OCI-M2 (cell line): ENCODE data around the gene CABLES1.

ENCODE experiments used
- DNase-seq: peaks from one replicate; lab custom pipeline; 2025; ENCODE audit not compliant: unreplicated experiment; lab: John Stamatoyannopoulos, UW

Gene CABLES1

DNA sequence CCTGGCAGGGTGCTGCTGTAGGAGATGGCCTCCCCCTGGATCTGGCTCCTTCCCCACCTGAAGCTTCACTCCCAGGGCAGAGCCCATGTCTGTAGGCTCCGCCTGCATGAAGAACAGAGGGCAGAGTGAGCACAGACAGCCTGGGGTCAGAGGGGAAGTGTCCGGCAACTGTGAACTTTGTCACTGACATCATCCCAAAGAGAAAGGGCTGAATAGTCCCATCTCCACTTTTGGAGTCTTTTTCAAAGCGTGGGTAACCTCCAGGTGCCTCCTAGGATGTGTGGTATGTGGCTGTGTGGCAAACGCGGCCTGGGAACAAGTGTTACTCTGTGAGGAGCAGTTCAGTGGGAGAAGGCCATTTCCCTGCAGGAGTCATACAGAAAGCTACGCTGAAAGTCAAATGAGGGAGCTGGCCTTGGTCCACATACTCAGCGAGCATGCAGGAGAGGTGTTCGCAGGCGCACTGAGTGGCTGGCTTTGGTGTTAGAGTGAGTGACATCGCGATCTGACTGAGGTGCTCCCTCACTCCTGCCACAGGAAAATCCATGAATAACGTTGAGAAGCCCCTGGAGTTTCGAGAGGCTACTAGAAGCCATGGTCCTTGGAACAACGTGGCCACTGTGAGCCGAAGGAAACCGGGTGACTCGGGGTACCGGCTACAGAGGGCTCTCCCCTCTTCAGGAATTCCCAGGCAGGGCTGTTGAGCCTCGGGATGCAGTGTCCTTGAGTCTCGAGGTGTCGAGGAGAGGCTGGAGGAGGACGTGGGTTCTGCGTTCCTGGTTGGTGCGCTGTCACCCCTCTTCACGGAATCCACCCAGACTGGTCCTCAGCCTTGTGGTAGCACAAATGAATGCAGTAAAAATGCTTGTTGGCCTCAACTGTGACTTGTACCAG, 54.7 kb downstream of the CABLES1 start:
- DNase-seq = no peak

DNA sequence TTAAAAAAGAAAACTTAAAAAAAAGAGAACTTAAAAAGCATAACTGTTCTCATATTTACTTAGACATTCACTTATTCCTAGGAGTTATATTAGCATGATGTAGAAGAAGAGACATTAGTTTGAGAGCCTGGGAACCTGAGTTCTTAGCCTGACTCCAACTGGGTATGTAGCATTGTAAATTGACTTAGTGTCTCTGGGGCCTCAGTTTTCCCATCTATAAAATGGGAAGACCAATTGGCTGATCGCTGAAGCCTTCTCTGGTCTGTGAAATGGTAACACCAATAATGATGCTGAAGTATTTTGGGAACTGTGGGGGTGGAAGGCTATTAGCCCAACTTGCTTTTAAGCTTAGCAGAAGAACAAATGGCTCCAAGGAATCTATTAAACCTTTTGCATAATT, 55.9 kb downstream of the CABLES1 start:
- DNase-seq = no peak

DNA sequence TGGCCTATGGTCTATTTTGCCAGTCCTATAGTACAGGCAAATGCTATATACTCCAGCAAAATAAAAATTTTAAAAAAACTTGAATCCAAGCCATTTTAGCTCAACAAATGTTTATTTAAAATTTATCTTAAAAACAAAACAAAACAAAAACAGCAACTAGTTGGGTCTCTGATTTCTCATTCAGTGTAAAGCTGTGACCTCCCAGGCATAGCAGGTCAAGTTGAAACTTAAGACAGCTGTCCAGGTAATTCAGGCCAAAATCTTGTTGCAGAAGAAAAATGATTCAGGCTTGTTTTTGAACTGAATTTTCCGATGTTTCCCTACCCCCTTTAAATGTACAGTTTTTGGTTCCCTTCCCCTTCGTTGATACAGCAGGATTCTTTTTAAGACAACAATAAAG, 58.5 kb downstream of the CABLES1 start:
- no peak for DNase-seq

DNA sequence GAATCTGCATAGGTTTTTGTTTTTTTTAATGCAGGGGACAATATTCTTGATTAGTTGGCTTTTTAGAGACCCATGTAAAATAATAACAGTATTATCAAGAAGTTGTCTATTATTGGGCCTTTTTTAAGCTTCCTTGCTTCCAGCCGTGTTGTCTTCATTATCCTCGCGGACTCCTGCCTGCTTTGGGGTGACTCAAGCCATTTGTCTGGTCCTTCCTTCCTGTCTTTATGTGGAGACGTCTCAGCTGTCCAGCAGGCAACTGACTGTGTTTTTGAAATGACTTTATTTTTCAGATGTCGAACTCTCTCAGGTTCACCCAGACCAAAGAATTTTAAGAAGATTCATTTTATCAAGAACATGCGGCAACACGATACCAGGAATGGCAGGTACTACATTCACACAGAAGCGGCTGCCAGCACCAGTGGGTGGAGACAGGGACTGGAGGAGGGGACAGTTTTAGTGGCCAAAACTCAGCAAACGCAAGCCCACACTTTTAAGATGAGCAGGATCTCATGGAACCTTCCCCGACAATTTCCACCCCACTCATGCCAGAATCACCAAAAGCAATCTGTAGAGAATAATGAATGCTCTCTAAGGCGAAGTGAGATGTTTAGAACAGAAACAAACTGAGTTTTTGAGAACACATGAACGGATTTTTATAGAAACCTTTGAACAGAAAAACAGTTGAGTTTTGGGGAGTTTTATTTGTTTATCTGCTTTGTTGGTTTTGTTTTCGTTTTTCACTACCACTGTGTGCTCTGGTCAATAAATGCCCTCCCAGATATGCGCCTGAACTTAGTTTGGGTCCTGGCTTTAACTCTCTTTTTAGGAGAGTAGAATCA, 59.1 kb downstream of the CABLES1 start:
- no peak for DNase-seq

DNA sequence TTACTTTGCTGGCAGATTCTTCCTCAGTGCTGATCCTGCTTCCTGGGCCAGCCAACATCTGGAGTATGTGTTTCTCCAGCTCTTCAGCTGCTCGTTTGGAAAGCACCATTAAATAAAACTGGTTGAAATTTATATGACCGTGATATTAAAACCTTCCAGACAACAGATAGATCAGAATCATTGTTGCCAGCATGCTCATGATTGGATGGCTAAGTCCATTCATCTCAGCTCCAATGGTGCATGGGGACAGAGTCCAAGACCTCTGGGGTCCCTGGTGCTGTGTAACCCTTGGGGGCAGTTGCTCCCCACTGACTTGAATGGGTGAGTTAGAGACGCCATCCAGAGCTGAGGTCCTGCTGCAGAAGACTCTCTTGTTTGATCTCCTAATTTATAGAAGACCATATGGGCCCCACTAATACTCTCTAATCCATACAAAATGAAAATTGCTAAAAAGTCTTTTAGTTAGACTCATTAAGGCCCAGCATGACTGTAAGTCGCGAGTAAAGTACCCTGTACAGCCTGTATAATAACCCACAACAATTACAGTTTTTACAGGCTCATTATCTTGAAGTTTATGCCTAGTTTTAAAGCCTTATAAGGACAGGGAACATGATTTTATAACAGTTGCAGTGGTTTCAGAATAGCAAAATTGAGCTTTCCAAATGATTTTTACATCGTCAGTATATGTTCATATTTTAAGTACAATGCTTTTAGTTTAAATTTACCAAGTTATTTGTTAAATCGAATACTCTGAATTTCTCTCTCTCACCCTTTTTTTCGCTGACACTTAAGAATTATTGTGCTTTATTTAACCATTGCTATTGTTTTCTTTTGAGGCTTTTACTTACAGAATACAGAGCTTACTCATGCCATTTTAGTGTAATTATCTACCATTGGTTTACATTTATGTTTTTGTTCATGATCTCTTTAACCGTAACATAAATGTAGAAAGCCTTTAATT, 60.0 kb downstream of the CABLES1 start:
- no peak for DNase-seq

DNA sequence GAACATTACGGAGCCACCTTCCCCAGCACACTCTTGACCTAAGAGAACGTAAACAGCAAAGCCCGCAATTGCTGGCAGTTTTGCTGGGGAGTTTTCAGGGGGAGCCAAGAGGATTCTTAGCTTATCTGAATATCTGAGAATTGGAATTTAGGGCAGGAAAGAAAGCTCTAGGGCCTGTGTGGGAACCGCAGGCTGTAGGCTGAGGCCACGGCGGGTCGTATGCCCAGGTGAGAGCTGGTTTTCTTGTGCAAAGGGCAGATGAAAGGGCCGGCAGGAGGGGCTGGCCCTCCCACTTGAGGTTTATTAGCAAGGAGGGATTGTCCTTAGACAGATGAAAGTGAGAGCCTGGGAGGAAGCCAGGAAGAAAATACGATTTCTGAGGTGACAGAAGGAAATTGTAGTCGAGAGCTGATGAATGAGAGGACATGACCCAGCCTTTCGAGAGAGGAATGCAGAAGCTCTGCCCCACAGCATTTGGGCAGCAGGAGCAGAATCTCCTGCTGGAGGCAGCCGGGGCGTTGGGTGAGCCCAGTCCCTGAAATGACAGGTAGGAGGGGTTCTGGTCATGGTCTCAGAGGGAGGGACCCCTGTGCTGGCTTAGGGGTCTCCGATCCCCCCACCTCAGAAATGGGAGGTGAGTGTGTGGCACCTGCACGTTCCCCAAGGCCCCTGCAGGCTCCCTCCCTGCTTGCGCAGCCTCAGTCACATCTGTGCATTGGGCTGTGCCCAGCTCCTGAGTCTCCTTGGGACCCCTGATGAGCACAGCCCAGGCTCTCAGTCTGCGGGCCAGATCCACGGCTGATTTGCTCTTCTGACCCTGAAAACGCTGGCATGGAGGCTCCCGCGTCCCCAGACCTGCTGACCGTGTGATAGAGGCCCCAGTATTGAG, 61.1 kb downstream of the CABLES1 start:
- DNase-seq = no peak

DNA sequence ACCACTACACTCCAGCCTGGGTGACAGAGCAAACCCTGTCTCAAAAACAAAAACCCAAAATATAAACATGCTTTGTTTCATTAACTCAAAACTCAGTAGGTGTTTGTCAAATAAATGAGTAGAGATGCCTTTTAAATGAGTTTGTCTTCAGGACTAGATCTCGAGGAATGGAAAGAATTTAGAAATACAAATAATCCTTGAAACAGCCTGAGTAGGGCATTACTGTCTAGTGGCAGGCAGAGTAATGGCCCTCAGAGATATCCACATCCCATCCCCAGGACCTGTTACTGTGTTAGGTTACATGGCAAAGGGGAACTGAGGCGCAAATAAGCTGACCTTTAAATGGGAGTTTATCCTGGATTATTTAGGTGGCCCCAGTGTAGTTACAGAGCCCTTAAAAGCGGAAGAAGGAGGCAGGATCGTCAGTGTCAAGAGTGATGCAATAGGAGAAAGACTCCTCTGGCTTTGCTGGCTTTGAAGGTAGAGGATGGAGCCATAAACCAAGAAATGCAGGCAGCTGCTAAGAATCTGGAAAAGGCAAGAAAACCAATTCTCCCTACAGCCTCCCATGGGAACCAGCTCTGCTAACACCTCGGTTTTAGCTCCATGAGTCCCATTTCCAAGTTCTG, 63.0 kb downstream of the CABLES1 start:
- DNase-seq = no peak

DNA sequence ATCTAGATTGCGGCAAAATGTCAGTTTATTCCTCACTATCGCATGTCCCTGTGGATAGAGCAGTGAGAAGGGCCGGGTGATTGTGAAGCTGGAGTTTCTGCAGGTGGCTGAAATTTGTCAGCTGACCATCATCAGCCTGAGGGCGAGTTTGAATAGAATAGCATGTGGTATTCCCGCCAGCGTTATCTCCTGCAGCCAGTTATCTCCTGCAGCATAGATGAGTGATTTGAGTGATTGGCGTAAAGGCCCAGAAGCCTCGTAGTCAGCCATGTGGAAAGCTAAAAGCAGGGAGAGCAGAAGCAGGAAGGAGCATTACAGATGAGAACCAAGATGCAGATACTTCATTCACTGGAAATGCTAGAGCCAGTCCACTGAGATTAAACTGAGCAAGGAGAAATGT, 65.5 kb downstream of the CABLES1 start:
- no peak for DNase-seq

DNA sequence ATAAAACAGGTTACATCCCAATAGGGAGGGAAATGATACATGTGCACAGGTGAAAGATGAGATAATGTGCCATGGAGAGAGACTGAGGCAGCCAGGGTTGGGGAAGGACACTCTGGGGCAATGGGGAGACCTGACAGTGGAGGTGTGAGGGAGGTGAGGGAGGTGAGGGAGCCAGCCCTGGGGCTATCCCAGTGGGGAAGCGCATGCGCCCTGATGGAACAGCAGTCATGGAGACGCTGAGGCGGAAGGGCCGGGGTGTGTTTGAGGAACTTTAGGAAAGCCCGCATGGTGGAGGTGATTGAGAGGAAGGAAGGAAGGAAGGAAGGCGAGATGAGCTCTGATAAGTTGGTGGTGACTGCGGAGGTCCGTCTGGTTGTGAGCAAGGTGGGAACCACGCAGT, 66.5 kb downstream of the CABLES1 start:
- no peak for DNase-seq

DNA sequence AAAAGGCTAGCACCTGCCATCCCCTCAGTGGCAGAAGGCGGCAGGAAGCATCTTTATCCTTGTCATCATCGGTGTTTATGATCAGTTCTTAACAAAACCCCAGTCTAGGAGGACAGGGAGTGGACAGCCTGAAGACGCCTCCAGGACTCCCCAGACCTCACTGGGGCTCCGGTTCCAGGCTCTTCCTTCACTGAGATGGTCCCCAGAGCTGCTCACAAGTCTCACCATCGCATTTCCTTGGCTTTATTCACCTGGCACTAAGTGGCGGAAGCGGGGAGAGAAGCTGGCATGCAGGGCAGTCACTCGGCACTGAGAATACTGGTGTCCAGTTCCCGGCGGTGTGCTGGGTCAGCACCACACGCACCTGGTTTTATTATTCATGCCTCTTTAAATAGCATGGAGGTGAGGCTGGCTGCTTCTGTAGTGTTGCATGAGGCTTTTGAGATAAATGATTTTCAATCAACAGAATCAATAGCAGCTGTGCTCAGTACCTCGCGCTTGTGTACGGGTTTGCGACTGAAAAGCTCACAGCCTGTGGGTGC, 68.7 kb downstream of the CABLES1 start:
- no peak for DNase-seq

DNA sequence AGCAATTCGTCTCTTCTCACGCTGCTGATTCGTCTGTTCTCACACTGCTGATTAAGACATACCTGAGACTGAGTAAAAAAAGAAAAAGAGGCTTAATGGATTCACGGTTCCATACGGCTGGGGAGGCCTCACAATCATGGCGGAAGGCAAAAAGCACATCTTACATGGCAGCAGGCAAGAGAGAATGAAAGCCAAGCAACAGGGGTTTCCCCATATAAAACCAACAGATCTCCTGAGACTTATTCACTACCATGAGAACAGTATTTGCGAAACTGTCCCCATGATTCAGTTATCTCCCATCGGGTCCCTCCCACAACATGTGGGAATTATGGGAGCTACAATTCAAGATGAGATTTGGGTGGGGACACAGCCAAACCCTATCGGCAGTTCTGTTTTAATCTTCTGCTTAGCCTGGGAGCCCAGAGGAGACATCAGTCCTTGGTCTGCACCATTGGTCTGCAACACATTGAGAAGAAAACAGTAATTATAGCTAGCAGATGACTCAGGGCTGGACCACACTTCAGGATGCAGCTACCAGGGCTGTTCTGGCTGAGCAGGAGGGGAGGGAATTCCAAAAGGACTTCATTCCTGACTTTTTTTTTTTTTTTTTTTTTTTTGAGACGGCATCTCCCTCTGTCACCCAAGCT, 69.4 kb downstream of the CABLES1 start:
- no peak for DNase-seq

DNA sequence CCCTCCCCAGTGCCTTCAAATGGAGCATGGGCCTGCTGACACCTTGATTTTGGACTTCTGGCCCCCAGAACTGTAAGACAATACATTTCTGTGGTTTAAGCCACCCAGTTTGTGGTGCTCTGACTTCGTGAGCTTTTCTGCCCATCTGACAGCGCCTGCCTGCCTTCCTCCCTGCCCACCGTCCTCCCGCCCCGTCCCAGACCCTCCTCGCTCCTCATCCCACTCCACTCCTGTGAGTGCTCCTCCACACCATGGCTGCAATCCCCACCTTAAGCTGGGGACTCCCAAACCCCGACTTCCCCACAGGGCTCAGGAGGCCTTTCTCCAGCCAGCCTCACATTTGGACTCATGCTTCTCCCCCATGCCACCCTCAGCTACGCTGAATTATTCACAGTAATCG, 70.7 kb downstream of the CABLES1 start:
- DNase-seq = no peak

DNA sequence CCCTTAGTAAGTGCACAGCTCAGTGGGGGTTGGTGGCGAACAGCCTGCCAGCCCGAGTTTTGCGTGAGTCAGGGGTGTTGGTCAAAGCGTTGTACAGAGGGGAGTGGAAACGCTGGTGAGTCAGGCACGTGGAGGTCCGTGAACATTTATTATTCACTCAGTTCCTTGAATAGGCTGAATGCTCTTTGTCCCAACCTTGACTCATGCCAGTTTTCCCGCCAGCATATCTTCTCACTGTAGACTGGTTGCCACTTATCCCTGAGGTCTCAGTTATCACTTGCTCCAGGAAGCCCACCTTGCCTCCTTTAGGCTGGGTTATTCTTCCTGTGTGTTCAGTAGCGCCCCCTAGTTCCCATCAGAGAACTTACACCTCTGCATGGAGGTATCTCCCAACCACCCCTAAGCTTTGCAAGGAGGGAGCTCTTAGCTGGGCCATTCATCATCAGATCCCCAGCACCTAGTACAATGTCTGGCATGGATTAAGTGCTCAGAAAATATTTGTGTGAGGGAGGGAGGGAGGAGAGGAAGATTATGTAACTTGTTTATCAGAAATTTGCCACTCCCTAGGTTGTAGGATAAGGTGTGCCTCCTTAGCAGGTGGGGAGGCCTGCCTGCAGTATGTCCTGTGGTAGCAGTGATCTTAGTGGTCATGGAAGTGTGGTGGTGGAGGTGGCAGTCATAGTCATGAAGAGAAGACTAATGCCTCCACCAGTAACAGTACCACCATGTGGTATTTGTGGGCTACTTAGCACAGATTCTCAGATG, 72.1 kb downstream of the CABLES1 start:
- DNase-seq = no peak

DNA sequence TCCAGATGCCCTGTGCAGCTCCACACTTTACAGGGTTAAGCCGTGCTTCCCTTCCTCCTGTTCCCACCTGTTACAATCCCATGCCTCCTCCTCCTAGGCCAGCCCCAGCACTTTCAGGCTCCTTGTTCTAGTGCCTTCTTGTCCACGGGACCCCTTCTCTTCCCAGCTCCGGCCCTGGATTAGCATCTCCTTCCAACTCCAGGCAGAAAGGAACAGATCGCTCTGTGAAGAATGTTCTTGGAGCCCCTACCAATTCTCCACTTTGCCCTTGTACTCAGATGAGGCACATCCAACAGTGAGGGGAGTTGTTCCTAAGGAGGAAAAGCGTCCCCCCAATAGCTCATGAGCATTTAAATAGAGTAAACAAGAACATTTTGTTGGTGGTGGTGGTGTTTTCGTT, 72.7 kb downstream of the CABLES1 start:
- no peak for DNase-seq

DNA sequence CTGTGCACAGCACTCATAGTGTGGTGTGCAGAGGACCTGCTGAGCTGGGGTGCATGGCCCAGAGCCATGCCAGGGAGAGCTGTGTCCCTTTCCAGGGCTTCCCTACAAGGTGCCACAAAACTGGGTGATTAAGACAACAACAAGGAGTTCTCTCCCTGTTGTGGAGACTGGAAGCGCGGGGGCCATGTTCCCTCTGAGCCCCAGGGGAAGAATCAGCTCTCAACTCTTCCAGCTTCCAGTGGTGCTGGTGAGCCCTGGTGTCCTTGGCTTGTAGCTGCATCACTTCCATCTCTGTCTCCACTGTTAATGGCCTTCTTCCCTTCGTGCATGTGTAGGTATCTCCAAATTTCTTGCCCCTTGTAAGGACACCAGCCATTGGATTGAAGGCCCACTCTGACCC, 73.3 kb downstream of the CABLES1 start:
- no peak for DNase-seq

DNA sequence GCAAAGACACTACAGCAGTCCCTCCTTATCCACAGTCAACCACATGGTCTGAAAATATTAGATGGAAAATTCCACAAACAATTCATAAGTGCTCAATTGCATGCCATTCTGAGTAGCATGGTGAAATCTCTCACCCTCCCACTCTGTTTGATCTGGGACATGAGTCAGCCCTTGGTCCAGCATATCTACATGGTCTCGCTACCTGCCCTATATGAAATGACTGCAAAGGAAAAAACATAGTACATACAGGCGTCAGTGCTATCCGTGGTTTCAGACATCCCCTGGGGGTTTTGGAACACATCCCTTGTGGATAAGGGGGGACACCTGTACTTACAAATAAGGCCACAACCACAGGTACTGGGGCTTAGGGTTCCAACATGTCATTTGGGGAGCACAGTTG, 73.7 kb downstream of the CABLES1 start:
- no peak for DNase-seq

DNA sequence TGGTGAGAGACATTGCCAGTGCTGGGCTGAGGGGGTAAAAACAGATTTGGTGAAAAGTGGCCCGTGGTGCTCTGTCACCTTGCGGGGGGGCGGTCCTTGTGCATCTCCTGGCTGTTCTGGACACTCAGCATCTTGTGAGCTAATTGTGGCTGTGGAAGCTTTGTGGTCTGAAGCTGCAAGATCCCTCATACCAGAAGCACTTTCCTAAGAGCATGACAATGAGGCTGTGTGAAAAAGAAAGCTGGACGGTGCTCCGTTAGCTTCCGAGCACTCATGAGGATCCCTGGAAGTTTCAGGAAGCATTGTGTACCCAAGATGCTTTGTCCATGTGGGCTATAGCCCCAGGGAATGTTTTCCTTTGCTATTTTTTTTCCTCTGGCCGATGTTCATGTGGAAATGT, 74.5 kb downstream of the CABLES1 start:
- DNase-seq = no peak

DNA sequence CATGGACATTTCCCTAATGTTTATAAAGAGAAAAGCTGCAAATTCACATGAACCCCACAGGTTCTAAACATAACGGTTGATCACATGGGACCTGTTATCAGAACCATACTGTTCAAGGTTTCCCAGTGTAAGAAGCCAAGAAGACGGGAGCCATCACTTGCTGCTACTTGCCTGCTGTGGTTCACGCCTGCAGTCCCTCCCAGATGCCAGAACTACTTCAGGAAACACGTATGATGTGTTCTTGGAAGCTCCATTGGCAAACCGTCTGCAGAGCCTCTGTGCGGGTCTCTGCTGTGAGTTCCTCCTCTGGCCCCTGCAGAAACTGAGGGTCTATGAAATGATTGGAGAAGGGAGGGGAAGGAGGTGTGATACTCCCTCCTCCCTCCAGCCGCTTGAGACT, 75.2 kb downstream of the CABLES1 start:
- DNase-seq = no peak
